HG02943 (cell line): ENCODE data around the gene RTN3.

Experiments
- ATAC-seq: cut with Tn5 transposase; IDR thresholded peaks from one replicate; pipeline ENCODE4 v1.9.1; 2021; ENCODE audit warnings: mild to moderate bottlenecking, low read depth, moderate library complexity; ENCODE audit not compliant: unreplicated experiment

Gene RTN3

DNA sequence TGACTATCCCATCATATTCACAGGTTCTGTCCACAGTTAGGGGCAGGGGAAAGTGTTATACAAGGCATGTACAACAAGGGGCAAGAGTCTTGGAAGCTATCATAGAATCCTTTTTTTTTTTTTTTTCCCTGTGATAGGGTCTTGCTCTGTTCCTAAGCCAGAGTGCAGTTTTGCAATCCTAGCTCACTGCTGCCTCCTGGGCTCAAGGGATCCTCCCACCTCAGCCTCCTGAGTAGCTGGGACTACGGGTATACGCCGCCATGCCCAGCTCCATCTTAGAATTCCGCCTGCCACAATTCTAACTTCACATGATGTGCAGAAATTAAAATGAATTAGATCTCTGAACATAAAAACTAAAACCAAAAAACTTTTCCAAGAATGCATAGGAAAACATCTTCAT is 55.6 kb downstream of the RTN3 start:
- no peak for ATAC-seq

DNA sequence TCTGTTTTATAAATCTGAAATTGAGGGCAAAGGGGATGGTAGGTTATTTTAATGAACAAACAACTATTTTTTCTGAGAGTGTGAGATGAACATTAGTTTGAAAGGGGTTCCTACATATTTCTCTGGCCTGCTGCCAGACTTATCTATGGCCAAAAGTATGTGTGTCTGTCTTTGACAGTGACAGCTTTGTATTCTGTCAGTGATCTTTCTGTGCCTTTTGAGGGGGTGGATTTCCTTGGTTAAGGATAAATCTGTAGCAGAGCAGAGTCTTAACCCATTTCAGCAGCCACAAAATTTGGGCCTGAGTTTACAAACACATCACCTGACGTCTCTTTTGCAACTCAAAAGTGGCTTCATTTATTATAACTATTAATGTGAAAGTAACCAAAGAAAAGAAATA is 56.4 kb downstream of the RTN3 start:
- no peak for ATAC-seq

DNA sequence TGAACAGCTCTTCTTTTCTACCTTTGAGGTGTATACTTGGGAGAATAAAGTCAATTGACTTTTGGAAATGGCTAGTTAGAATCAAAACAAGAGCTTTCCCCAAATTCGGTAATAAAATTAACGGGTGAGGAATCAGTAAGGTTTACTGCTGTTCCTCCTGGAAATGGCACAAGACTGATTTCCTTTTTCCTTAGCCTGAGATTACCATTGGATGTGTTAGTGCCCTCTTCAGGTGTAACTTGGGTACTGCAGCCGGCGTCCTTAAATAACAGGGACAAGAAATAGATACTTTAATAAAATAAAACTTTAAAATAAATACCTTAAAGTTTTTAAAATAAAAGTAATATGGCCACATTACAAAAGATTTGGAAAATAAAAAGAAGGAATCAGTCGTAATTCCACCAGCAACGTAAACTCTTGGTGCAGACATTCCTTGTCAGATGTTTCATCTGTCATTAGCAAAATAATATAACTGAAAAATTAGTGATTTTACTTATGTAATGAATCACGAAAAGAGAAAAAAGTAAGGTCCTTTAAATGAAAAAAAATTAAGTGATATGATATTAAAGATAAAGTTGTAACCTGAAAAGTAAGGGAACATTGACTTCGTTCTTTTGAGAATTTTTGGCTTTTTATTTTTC is 57.5 kb downstream of the RTN3 start:
- no peak for ATAC-seq

DNA sequence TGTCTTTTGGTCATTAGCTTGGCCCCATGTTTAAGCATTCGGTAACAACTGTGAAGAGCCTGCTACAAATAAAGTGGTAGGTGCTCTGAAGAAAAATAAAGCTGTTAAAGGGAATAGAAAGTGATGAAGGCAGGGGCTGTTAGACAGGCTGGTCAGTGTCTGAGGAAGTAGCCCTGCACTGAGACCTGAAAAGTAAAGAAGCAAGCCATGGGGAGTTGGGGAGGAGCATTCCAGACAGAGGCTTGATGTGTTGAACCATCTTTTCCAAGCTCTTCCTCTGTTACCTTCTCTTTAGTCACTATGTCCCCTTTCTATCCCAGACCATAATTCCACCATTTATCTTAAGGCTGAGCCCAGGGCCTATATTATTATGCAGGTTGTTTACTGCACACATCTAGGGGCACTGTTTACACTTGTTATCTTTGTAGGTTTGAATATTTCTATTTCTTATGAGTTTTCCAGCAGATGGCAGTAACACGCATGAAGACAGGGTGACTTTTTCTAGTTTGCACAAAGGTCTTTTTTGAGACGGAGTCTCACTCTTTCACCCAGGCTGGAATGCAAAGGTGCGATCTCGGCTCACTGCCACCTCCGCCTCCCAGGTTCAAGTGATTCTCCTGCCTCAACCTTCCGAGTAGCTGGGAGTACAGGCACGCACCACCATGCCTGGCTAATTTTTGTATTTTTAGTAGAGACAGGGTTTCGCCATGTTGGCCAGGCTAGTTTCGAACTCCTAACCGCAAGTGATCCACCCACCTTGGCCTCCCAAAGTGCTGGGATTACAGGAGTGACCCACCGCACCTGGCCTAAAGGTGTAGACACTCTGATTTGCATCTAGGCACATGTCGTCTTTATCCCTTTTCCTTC is 64.2 kb downstream of the RTN3 start:
- ATAC-seq = no peak

DNA sequence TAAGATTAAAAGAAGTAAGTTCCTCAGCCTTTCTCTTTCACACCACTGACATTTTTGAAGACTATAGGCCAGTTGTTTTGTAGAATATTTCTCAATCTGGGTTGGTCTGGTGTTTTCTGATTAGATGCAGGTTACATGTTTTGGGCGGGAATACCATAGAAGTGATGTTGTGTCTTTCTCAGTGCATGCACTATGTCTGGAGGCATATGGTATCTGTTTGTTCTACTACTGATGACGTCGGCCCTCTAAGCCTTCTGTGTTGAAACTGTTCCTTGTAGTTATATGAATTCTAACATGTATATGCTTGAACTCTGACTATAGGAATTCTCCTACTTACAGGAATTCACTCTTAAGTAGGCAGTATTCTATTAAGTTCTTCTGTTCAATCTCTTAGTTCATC is 65.7 kb downstream of the RTN3 start:
- no peak for ATAC-seq

DNA sequence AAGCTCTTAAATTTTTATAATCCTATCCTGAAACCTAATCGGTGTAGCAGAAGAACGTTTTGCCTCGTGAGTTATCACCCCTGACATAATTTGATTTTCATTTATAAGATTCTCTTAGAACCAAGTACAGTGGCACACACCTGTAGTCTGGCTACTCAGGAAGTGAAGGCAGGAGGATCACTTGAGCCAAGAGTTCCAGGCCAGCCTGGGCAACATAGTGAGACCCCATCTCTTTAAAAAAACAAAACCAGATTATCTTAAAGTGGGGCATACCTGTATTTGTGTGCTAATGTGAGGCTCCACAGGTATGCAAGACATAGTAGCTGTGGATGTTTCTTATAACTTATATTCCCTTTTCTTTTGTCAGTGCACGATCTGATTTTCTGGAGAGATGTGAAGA is 68.3 kb downstream of the RTN3 start:
- ATAC-seq = no peak

DNA sequence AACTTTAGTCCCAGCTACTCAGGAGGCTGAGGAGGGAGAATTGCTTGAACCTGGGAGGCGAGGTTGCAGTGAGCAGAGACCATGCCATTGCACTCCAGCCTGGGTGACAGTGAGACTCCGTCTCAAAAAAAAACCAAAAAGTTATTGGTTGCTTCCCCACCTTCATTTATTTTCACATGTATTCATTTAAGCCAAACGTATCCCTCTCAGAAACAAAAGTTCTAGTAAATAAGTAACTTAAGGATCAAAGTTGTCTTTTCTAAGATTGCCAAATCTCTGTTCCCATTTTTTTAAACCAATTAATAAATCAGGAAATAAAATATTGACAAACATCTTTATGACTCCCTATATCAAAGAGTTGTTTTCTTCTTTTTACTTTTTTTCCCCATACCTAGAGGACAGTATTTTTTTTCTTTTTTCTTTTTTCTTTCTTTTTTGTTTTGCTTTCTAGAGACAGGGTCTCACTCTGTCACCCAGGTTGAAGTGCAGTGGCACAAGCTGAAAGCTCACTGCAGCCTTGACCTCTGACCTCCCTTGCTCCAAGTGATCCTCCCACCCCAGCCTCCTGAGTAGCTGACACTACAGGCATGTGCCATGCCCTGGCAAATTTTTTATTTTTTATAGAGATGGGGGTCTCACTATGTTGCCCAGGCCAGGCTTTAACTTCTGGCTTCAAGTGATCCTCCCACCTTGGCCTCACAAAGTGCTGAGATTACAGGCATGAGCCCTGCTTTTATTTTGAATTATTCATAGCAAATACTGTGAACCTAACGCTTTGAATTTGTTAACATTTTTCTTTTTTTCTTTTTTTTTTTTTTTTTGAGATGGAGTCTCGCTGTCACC is 75.8 kb downstream of the RTN3 start:
- no peak for ATAC-seq

DNA sequence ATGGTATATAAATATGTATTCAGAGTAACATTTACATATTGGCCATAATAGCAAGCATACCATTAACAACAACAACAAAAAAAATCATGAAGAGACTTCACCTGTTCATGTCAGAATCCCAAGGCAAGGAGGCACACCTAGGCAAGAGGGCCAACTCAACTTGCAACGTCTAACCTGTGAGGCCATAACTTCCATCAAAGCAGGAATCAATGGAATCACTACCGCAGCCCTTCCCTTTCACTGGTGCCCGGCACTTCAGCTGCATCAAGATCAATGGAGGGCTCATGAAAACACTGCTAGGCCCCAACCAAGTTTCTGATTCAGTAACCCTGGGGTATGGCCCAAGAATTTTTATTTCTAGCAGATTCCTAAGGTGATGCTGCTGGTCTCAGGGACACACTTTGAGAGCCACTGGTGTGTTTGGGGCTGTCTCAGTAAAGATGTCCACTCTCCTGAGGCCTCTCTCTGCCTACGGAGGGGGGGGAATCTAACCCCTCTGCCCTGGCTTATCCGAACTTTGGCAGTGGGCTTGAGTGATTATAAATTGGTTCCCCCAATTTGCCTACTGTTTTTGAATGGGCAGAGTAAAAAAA is 79.3 kb downstream of the RTN3 start:
- ATAC-seq = no peak

DNA sequence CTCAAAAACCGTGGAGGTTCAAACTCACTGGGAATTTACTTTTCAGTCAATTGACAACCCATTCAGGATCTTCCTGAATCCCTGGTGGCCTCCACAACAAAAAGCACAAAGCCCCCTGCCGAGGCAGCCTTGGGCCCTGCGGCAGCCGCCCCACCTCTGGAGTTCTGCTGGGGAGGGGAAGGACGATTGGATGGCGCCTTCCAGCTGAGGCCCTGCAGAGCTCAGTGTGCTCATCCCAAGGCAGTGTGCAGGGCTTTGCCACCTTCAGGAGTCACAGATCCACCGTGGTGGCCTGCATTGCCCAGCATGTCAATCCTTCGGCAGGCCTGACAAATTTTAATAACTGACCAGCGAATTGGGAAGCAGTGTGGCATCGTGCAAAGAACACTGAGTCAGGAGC is 79.9 kb downstream of the RTN3 start:
- no peak for ATAC-seq

DNA sequence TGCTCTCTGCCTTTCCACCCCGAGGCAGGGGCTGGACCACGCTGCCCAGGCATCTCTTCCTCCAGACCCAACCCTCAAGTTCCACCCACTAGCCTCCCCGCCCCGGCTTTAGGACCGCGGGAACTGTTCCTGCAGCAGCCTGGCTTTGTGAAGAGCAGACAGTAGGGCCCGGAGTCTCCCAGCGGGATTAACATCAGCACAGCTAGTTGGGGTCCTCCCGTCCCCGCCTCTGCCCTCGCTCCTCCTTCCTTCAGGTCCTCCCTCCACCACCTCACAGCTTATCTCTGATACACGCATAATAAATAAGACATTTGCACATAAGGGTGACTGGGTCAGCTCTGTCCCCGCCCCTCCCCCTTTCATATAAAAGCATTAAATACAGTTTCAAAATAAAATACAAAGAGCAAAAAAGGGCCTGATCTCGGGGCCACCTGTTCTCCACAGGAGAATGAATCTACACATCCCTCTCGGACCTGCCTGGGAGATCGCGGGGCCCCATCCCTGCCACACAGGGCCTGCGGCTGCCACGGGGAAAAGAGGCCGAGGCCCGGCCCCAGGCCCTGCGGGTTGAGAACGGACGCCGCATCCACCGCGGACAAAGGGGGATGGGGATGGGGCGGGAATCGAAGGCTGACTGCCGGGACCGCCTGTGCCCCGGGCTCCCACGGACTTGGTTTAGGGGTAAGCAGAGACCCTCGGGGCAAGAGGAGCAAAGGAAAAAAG is 80.8 kb downstream of the RTN3 start:
- ATAC-seq = no peak

DNA sequence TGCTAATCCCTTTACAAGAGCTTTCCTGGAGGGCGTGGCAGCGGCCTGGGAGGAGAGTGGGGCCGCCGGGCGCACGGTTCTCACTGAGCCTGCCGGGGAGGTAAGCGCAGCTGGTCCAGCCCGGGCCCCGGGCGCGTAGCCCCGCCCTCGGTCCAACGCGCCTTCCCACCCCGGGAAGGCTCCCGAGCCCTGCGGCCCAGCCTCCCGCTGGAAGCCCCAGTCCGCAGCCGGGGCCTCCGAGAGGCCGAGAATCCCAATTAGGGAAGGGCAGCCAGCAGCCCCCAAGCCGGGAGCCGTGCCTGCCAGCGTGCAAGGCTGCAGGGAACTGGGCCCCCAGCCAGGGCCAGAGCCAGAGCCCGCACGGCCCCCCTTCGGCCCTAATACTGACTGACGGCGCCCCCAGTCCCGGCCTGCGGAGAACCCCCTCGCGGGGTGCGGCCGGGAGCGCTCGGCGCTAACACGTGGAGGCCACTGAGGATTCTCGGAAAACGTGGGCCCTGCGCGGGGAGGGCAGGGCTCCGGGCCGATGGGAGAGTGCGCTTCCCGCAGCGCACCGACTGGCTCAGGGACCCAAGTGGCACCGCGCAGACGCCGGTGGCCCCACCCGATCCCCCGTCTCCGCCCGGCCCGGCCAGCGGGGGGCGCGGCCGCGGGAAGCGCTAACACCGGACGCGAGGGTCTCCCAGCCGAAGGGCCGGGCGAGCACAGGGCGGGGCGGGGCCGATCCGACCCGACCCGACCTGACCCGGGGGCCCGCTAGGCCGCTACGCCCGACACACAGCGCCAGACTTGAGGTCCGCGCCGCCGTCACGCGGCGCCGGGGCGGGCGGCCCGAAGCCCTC is 81.6 kb downstream of the RTN3 start:
- ATAC-seq = no peak

DNA sequence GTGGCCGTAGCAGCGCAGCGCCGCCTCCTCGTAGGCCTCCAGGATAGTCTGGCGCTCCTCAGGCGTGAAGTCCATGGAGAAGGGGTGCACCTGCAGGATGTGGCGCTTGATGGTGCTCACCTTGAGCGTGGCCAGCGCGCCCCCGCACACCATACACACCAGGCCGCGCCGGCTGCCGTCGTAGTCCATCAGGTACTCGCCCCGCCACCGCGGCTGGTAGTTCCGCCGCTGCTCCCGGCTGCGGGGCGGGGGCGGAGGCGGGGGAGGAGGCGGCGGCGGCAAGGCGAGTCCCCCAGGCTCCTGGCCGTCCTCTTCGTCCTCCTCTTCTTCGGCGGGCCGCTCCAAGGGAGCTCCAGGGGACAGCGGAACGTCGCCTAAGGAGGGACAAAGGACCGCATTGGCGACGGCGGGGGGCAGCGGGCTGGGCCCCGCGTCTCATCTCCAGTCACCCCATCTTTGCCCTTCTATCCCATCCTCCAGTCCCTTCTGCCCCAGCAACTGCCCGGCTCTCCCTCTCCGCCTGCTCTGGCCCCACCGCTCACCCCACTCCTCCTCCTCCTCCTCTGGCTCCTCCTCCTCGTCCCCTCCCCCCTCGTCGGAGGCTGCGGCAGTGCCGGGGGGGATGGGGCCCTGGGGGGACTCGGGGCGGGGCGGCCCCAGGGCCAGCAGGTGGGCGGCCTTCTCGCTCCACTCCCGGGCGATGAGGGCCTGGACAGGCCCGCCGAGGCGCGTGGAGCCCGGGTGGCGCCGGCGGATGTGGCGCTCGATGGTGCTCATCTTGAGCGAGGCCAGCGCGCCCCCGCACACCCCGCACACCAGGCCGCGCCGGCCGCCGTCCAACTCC is 82.4 kb downstream of the RTN3 start:
- ATAC-seq = no peak

DNA sequence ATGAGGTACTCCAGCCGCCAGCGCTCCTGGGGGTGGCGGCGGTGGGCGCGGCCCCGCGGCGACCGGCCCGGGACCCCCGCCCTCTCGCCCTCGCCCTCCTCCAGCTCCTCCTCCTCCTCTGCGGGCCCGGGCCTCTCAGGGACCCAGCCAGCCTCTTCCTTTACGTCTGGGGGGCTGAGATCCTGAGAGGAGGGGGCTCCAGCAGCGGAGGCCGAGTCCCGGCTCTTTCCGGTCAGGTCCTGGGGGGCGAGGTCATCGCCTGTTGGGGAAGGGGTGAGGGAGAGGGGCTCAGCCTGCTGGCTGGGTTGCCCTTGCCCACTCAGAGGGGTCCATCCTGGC is 83.0 kb downstream of the RTN3 start:
- no peak for ATAC-seq

DNA sequence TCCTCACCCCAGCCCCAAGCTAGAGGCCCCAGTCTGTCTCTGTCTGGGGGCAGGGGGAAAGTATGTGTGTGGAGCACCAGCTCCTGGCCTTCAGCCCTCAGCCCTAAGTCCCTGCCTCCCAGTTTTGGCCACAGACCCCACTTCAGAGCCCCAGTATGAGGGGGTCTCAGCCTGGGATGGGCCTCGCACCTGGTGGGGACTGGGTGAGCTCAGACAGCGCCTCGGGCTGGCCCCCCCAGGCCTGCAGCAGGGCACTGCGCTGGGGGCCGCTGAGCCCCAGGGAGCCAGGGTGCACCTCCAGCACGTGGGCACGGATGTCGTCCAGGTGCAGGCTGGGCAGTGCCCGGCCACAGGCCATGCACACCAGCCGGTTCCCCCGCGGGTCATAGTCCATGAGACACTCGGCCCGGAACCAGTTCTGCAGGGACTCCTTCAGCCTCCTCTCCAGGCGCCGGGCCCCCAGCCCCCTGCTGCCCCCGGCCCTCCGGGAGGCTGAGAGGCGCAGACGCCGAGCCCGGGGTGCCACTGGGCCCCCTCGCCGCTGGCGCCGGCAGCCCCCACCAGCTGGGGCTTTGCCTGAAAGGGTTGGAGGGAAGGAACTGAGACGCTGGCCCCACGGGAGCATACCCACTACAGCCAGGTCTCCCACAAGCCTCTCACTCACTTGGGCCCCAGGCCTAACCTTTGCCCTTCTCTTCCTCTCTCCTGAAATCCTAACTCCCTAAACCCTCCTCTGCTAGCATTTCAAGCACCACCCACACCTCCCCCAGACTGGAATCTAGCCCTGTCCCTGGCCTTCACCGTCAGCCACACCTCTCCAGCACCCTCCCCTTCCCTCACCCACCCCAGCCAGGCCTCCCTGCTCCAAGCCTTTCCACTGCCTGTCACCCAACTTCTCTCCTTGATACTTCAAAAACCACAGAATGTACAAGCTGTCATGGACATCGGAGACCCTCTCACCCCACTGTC is 83.7 kb downstream of the RTN3 start:
- no peak for ATAC-seq

DNA sequence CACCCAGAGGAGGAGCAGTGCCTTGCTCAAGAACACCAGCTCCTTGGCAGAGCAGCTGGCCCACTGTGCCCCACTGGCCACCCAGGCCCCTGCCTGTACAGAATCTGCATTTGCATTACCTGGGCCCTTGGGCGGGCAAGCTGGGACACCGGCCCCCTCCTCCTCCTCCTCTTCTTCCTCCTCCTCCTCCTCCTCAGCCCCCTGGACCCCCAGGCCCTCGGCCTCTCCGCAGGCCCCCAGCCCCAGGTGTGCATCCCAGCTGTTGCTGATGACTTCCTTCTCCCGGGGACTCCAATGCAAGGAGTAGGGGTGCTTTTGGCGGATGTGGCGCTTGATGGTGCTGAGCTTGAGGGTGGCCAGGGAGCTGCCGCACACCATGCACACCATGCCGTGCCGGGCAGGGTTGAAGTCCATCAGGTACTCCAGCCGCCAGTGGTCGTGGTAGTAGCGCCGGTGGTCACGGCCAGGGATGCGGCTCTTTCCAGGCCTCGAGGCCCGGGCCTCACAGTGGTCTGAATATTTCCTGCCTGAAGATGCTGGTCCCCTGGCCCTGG is 84.5 kb downstream of the RTN3 start:
- no peak for ATAC-seq

DNA sequence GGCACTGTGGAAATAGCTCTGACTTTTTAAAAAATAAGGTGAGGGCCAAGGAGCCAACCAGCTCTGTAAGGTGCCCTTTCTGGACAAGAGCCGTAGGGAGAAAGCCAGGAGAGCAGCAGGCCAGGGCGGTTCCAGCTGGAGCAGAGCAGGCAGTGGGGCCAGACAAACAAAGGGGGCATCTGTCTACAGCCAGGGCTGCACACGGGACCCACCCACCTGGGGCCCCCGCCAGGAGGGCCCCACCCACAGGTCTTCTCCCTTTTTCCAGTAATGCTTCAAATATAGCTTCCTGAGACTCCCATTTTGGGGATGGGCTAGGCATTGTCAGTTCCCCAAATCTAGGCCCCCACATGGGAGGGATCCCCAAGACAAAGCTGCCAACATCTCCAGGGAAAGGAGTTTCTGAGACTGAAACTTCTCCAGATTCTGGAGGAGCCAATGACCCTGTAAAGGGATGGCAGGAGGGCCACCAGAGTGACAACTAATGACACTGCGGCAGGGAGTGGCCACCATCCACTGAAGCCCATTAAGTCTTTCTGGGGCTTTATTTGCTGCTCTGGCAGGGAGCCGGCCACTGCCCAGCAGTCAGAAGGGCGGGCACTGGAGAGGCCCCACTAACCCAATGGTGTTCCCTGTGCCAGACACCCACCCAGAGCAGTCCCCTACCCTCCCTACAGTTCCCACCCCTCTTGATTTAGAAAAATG is 85.4 kb downstream of the RTN3 start:
- ATAC-seq = no peak

DNA sequence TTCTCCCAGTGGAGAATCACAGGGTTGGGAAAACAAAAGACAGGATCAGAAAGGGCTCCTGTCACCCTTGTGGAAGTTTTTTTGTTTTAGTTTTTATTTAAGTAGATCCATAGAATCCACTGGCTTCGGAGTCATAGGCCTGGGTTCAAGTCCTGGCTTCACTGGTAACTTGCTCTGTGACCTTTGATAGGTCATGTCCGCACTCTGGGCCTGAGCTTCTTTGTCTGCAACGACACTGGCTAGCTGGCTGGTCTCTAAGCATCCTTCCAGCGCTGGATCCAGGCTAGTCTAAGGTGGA is 85.9 kb downstream of the RTN3 start:
- no peak for ATAC-seq
